ENCODE results near the gene BAIAP2L1. TPM values are rescaled to one million over a fixed set of nuclear protein-coding genes. Genes with fewer than 3 reads are reported as not detected.
"Not testable (repeated sequence)": the region's sequence is repeated elsewhere in the genome, so short reads cannot be mapped to it uniquely, and the experiment has no call there.

BAIAP2L1 gene
- total RNA-seq, 1 experiment from 2014 or later, result 120 TPM

GRCh38 chr7:98317366-98318040 lies 83.4 kb downstream of the BAIAP2L1 start:
- intact Hi-C loops (cut with micrococcal nuclease; ENCODE audit: unreplicated experiment), result no loop called here
- H3K36me3 ChIP-seq (ENCODE audit: control insufficient read depth, insufficient read depth, low read length), result peaks cover 8% of the 10 kb centered on the region

GRCh38 chr7:98315994-98316527 lies 84.8 kb downstream of the BAIAP2L1 start:
- BruUV-seq (replicated peaks); intact Hi-C loops (cut with micrococcal nuclease; ENCODE audit: unreplicated experiment); ATAC-seq; H3K9me3 ChIP-seq (ENCODE audit: control insufficient read depth, insufficient read depth, low read depth, low read length); H3K4me1 ChIP-seq (ENCODE audit: control insufficient read depth, insufficient read depth, low read length); DNase-seq (ENCODE audit: low read depth, low spot score); CTCF ChIA-PET; POLR2A ChIA-PET; H3K4me3 ChIP-seq (ENCODE audit: low read depth in 2 of 2, low read length in 2 of 2); H3K27me3 ChIP-seq (ENCODE audit: control insufficient read depth, insufficient read depth, low read length); in situ Hi-C loops (cut with HindIII; ENCODE audit: low pct_unique_long_range_greater_than_20kb, low sequenced_read_pairs); H3K36me3 ChIP-seq (ENCODE audit: control insufficient read depth, insufficient read depth, low read length); H3K27ac ChIP-seq (ENCODE audit: low read length): not testable (repeated sequence)

More at GRCh38 chr7:98317366-98318040, 83.4 kb downstream of the BAIAP2L1 start:
- Histone ChIP-seq H3K27ac (ENCODE audit: low read length) (no peak overlapping the region), H3K27me3 (ENCODE audit: control insufficient read depth, insufficient read depth, low read length) (no peaks in the 10 kb centered on the region), H3K9me3 (ENCODE audit: control insufficient read depth, insufficient read depth, low read depth, low read length) (no peaks in the 10 kb centered on the region), H3K4me1 (ENCODE audit: control insufficient read depth, insufficient read depth, low read length) (no peaks in the 10 kb centered on the region), H3K4me3 (ENCODE audit: low read depth in 2 of 2, low read length in 2 of 2) (no peak overlapping the region)
- in situ Hi-C loops (cut with HindIII; ENCODE audit: low pct_unique_long_range_greater_than_20kb, low sequenced_read_pairs), result no loop called here
- TF ChIP-seq TCF7L2 (IDR thresholded peaks at IDR 0.05; ENCODE audit: low read depth, low read length), result no peak
- no TSS peak for BruUV-seq (replicated peaks)
- ChIA-PET CTCF (no interaction called here), POLR2A (no interaction called here)
- ATAC-seq (no peak), DNase-seq (ENCODE audit: low read depth, low spot score) (no peak)

- no peak for TF ChIP-seq TCF7L2 (IDR thresholded peaks at IDR 0.05; ENCODE audit: low read depth, low read length)
- TF ChIP-seq SIN3A (IDR thresholded peaks at IDR 0.05; ENCODE audit: borderline replicate concordance, insufficient read depth, low read depth, low read length), result no peak
- no peak for TF ChIP-seq POLR2AphosphoS5 (IDR thresholded peaks at IDR 0.05; ENCODE audit: low read depth, low read length)
- TF ChIP-seq CTCF (IDR thresholded peaks at IDR 0.05), result no peak
- TF ChIP-seq REST (IDR thresholded peaks at IDR 0.05; ENCODE audit: insufficient read depth in 1 of 2, low read depth in 2 of 2, low read length in 1 of 2), result no peak
- Histone ChIP-seq H3K4me1 (ENCODE audit: control insufficient read depth, insufficient read depth, low read length) (no peaks in the 10 kb centered on the region), H3K9me3 (ENCODE audit: control insufficient read depth, insufficient read depth, low read depth, low read length) (no peaks in the 10 kb centered on the region), H3K27me3 (ENCODE audit: control insufficient read depth, insufficient read depth, low read length) (no peaks in the 10 kb centered on the region), H3K27ac (ENCODE audit: low read length) (no peak overlapping the region), H3K36me3 (ENCODE audit: control insufficient read depth, insufficient read depth, low read length) (peaks cover 8% of the 10 kb centered on the region), H3K4me3 (ENCODE audit: low read depth in 2 of 2, low read length in 2 of 2) (no peak overlapping the region)
- BruUV-seq (replicated peaks), result no TSS peak
- in situ Hi-C loops (cut with HindIII; ENCODE audit: low pct_unique_long_range_greater_than_20kb, low sequenced_read_pairs) (no loop called here), intact Hi-C loops (cut with micrococcal nuclease; ENCODE audit: unreplicated experiment) (no loop called here)
- ATAC-seq (no peak), DNase-seq (ENCODE audit: low read depth, low spot score) (no peak)
- ChIA-PET CTCF (no interaction called here), POLR2A (no interaction called here)
Measured at GRCh38 chr7:98315318-98315993, 85.4 kb downstream of the BAIAP2L1 start.

All from Panc1 (cell line).